Measurements from ENCODE around the gene RPL32.

RPL32 gene

DNA sequence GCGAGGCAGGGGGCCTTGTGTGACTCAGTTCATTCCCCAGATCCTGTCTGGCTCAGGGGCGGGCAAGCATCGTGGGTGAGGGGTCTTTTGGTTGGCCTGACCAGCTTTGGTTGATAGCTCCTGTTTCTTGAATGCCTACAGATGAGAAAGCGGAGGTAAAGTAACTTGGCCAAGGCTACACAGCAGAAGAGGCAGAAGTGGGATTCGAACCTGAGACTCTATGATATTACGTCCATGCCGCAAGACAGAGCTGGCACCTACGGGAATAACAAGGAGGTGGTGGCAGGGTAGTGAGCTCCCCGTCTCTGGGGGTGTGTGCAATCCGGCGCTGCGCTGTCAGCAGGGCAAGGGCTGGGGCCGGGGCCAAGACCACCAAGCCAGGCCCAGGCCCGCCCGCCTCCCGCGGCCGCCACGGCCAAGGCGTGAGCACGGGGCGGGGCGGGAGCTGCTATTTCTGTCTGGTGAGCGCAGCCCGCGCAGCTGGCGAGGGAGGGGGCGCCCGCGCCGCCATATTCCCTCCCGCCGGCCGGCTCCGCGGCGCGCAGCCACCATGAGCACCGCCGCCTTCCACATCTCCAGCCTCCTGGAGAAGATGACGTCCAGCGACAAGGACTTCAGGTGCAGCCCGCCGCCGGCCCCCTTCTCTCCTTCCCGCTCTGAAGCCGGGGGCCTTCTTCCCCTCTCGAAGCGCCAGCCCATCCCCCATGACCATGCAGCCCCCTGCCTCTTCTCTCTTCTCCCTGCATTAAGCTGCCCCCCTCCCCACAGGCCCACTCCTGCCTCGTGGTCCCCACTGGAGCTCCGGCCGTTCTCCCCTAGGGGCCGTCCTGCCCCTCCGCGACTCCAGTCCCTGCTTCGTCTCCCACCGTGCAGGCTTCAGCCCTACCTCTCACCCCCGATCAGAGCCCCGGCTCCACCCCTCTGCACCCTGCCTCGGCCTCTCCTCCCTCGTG is 44.9 kb downstream of the RPL32 start, which contains the start of gene CAND2 (continued):
- TF ChIP-seq, protein P1, sequence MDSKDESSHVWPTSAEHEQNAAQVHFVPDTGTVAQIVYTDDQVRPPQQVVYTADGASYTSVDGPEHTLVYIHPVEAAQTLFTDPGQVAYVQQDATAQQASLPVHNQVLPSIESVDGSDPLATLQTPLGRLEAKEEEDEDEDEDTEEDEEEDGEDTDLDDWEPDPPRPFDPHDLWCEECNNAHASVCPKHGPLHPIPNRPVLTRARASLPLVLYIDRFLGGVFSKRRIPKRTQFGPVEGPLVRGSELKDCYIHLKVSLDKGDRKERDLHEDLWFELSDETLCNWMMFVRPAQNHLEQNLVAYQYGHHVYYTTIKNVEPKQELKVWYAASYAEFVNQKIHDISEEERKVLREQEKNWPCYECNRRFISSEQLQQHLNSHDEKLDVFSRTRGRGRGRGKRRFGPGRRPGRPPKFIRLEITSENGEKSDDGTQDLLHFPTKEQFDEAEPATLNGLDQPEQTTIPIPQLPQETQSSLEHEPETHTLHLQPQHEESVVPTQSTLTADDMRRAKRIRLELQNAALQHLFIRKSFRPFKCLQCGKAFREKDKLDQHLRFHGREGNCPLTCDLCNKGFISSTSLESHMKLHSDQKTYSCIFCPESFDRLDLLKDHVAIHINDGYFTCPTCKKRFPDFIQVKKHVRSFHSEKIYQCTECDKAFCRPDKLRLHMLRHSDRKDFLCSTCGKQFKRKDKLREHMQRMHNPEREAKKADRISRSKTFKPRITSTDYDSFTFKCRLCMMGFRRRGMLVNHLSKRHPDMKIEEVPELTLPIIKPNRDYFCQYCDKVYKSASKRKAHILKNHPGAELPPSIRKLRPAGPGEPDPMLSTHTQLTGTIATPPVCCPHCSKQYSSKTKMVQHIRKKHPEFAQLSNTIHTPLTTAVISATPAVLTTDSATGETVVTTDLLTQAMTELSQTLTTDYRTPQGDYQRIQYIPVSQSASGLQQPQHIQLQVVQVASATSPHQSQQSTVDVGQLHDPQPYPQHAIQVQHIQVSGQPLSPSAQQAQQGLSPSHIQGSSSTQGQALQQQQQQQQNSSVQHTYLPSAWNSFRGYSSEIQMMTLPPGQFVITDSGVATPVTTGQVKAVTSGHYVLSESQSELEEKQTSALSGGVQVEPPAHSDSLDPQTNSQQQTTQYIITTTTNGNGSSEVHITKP (tag by site-specific recombination; IDR thresholded peaks at IDR 0.05) = peak; percentile 27
- TF ChIP-seq ZNF501 (tag by site-specific recombination; IDR thresholded peaks at IDR 0.05) (peak; percentile 77; the same call in 1 of the 2 replicates), ZNF837 (tag by site-specific recombination; IDR thresholded peaks at IDR 0.05) (no peak), OSR2 (tag by site-specific recombination; IDR thresholded peaks at IDR 0.05) (peak; percentile 61), ZNF223 (tag by site-specific recombination; IDR thresholded peaks at IDR 0.05) (0 out of 2 replicates have a peak, but pooled peaks have one; percentile 8), ZNF174 (tag by site-specific recombination; IDR thresholded peaks at IDR 0.05) (no peak), ZNF140 (tag by site-specific recombination; IDR thresholded peaks at IDR 0.05) (no peak), ZIC2 (tag by site-specific recombination; IDR thresholded peaks at IDR 0.05) (peak; percentile 81), IKZF3 (tag by site-specific recombination; IDR thresholded peaks at IDR 0.05) (0 out of 2 replicates have a peak, but pooled peaks have one; percentile 11), ZNF335 (tag by site-specific recombination; conservative IDR thresholded peaks at IDR 0.05) (peak; percentile 86), ZNF391 (tag by site-specific recombination; IDR thresholded peaks at IDR 0.05; ENCODE audit: borderline replicate concordance, low read depth) (peak; percentile 67; the same call in 1 of the 2 replicates), REPIN1 (tag by site-specific recombination; IDR thresholded peaks at IDR 0.05; ENCODE audit: low read depth) (peak; percentile 22; the same call in 1 of the 2 replicates), SP7 (tag by site-specific recombination; IDR thresholded peaks at IDR 0.05) (peak; percentile 45; the same call in 1 of the 2 replicates), YY1 (tag by site-specific recombination; IDR thresholded peaks at IDR 0.05) (peak; percentile 83), GFI1B (tag by site-specific recombination; IDR thresholded peaks at IDR 0.05) (0 out of 2 replicates have a peak, but pooled peaks have one; percentile 5), OVOL3 (tag by site-specific recombination; IDR thresholded peaks at IDR 0.05) (no peak), ZNF24 (tag by site-specific recombination; IDR thresholded peaks at IDR 0.05) (0 out of 2 replicates have a peak, but pooled peaks have one; percentile 24)
- TF ChIP-seq, protein P2, sequence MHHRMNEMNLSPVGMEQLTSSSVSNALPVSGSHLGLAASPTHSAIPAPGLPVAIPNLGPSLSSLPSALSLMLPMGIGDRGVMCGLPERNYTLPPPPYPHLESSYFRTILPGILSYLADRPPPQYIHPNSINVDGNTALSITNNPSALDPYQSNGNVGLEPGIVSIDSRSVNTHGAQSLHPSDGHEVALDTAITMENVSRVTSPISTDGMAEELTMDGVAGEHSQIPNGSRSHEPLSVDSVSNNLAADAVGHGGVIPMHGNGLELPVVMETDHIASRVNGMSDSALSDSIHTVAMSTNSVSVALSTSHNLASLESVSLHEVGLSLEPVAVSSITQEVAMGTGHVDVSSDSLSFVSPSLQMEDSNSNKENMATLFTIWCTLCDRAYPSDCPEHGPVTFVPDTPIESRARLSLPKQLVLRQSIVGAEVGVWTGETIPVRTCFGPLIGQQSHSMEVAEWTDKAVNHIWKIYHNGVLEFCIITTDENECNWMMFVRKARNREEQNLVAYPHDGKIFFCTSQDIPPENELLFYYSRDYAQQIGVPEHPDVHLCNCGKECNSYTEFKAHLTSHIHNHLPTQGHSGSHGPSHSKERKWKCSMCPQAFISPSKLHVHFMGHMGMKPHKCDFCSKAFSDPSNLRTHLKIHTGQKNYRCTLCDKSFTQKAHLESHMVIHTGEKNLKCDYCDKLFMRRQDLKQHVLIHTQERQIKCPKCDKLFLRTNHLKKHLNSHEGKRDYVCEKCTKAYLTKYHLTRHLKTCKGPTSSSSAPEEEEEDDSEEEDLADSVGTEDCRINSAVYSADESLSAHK (tag by site-specific recombination; IDR thresholded peaks at IDR 0.05) = peak; percentile 13; the same call in 1 of the 2 replicates
- TF ChIP-seq, protein P3, sequence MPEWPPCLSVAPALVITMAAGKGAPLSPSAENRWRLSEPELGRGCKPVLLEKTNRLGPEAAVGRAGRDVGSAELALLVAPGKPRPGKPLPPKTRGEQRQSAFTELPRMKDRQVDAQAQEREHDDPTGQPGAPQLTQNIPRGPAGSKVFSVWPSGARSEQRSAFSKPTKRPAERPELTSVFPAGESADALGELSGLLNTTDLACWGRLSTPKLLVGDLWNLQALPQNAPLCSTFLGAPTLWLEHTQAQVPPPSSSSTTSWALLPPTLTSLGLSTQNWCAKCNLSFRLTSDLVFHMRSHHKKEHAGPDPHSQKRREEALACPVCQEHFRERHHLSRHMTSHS (tag by site-specific recombination; IDR thresholded peaks at IDR 0.05) = no peak
- TF ChIP-seq, protein P4, sequence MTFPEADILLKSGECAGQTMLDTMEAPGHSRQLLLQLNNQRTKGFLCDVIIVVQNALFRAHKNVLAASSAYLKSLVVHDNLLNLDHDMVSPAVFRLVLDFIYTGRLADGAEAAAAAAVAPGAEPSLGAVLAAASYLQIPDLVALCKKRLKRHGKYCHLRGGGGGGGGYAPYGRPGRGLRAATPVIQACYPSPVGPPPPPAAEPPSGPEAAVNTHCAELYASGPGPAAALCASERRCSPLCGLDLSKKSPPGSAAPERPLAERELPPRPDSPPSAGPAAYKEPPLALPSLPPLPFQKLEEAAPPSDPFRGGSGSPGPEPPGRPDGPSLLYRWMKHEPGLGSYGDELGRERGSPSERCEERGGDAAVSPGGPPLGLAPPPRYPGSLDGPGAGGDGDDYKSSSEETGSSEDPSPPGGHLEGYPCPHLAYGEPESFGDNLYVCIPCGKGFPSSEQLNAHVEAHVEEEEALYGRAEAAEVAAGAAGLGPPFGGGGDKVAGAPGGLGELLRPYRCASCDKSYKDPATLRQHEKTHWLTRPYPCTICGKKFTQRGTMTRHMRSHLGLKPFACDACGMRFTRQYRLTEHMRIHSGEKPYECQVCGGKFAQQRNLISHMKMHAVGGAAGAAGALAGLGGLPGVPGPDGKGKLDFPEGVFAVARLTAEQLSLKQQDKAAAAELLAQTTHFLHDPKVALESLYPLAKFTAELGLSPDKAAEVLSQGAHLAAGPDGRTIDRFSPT (tag by site-specific recombination; IDR thresholded peaks at IDR 0.05) = peak; percentile 67
- TF ChIP-seq, protein P5, sequence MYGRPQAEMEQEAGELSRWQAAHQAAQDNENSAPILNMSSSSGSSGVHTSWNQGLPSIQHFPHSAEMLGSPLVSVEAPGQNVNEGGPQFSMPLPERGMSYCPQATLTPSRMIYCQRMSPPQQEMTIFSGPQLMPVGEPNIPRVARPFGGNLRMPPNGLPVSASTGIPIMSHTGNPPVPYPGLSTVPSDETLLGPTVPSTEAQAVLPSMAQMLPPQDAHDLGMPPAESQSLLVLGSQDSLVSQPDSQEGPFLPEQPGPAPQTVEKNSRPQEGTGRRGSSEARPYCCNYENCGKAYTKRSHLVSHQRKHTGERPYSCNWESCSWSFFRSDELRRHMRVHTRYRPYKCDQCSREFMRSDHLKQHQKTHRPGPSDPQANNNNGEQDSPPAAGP (tag by site-specific recombination; IDR thresholded peaks at IDR 0.05) = peak; percentile 36; the same call in 1 of the 2 replicates
- TF ChIP-seq, protein P6, sequence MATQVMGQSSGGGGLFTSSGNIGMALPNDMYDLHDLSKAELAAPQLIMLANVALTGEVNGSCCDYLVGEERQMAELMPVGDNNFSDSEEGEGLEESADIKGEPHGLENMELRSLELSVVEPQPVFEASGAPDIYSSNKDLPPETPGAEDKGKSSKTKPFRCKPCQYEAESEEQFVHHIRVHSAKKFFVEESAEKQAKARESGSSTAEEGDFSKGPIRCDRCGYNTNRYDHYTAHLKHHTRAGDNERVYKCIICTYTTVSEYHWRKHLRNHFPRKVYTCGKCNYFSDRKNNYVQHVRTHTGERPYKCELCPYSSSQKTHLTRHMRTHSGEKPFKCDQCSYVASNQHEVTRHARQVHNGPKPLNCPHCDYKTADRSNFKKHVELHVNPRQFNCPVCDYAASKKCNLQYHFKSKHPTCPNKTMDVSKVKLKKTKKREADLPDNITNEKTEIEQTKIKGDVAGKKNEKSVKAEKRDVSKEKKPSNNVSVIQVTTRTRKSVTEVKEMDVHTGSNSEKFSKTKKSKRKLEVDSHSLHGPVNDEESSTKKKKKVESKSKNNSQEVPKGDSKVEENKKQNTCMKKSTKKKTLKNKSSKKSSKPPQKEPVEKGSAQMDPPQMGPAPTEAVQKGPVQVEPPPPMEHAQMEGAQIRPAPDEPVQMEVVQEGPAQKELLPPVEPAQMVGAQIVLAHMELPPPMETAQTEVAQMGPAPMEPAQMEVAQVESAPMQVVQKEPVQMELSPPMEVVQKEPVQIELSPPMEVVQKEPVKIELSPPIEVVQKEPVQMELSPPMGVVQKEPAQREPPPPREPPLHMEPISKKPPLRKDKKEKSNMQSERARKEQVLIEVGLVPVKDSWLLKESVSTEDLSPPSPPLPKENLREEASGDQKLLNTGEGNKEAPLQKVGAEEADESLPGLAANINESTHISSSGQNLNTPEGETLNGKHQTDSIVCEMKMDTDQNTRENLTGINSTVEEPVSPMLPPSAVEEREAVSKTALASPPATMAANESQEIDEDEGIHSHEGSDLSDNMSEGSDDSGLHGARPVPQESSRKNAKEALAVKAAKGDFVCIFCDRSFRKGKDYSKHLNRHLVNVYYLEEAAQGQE (tag by site-specific recombination; IDR thresholded peaks at IDR 0.05) = peak; percentile 31; the same call in 1 of the 2 replicates
